ENCODE results near the gene OASL.

DNA sequence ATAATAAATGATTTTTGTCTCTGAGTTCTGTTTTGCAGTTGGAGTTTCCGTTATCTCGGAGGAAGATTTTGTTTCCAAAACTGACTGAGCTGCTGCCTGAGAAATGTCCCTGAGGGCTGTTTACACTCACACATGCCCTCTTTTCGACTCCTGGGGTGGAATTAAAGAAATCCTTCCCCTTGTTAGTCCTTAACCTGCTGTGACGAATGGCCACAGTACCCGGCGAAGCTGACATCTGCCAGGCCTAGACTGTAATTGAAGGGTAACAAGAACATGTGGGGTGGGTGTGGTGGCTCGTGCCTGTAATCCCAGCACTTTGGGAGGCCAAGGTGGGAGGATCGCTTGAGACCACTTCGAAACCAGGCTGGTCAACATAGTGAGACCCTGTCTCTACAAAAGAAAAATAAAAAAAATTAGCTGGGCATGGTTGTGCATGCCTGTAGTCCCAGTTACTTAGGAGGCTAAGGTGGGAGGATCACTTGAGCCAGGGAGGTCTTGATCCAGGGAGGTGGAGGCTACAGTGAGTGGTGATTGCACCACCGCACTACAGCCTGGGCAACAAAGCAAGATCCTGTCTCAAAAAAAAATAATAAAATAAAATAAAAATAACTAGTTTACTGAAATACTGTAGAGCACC lies 8.4 kb downstream of the OASL start:
- TF ChIP-seq POLR2A (IDR thresholded peaks at IDR 0.05), result no peak
- TF ChIP-seq, protein P1, sequence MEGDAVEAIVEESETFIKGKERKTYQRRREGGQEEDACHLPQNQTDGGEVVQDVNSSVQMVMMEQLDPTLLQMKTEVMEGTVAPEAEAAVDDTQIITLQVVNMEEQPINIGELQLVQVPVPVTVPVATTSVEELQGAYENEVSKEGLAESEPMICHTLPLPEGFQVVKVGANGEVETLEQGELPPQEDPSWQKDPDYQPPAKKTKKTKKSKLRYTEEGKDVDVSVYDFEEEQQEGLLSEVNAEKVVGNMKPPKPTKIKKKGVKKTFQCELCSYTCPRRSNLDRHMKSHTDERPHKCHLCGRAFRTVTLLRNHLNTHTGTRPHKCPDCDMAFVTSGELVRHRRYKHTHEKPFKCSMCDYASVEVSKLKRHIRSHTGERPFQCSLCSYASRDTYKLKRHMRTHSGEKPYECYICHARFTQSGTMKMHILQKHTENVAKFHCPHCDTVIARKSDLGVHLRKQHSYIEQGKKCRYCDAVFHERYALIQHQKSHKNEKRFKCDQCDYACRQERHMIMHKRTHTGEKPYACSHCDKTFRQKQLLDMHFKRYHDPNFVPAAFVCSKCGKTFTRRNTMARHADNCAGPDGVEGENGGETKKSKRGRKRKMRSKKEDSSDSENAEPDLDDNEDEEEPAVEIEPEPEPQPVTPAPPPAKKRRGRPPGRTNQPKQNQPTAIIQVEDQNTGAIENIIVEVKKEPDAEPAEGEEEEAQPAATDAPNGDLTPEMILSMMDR (IDR thresholded peaks at IDR 0.05), result no peak
